ENCODE measurements around the gene ANO2. TPM values are rescaled to one million over a fixed set of nuclear protein-coding genes. Genes with fewer than 3 reads are reported as not detected.
"Not testable (repeated sequence)": the region's sequence is repeated elsewhere in the genome, so short reads cannot be mapped to it uniquely, and the experiment has no call there.

ANO2 gene
- total and polyA plus RNA-seq, 2 experiments from 2014 or later, result 0.21 TPM; not detected in 1

GRCh38 chr12:5898874-5899273 lies 46.2 kb downstream of the ANO2 start:
- Histone ChIP-seq H3K27ac (no peak overlapping the region), H3K9me3 (ENCODE audit: low read depth) (no peaks in the 10 kb centered on the region), H3K27me3 (no peaks in the 10 kb centered on the region), H3K4me3 (no peak overlapping the region), H3K36me3 (no peaks in the 10 kb centered on the region), H3K4me1 (ENCODE audit: low read depth) (no peaks in the 10 kb centered on the region)
- no peak for TF ChIP-seq CTCF (IDR thresholded peaks at IDR 0.05; ENCODE audit: low read depth, low read length)
- DNase-seq (ENCODE audit: low read depth in 1 of 2, low spot score in 1 of 2), result no peak

DNA sequence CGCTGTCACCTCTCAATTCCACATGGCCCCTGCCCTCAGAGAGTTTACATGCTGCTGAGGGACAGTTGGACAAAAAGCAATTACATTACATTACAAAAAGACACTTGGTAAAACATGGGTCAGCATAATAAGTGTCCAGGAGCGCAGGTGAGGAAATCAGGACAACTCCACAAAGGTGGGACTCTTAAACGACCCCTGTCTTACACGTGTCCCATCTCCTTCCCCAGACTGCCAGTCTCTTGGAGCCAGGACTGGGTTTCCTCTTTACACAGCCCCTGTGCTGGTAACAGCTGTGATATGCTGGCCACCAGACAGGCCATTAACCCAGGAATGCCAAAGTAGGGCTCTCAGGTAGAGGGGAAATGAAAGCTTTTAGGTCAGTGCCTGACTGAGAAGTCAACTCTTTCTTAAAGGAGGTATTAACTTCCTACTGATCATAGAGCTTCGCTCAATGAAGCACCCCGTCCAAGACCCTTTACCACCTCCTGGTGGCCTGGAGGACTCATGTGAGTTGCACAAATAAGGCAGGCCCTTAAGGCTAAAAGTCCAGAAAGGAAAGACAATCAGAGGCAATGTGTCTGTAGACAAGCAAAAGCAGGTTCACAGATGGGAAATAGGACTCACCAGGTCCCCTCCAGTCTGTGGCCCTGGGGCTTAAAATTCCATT lies 55.5 kb downstream of the ANO2 start:
- Histone ChIP-seq H3K27ac (no peak overlapping the region), H3K27me3 (no peaks in the 10 kb centered on the region), H3K36me3 (no peaks in the 10 kb centered on the region), H3K4me1 (ENCODE audit: low read depth) (no peaks in the 10 kb centered on the region), H3K4me3 (no peak overlapping the region), H3K9me3 (ENCODE audit: low read depth) (no peaks in the 10 kb centered on the region)
- DNase-seq (ENCODE audit: low read depth in 1 of 2, low spot score in 1 of 2), result no peak
- no peak for TF ChIP-seq CTCF (IDR thresholded peaks at IDR 0.05; ENCODE audit: low read depth, low read length)

- Histone ChIP-seq H3K4me3 (no peak overlapping the region), H3K9me3 (ENCODE audit: low read depth) (no peaks in the 10 kb centered on the region), H3K27me3 (no peaks in the 10 kb centered on the region), H3K27ac (no peak overlapping the region), H3K36me3 (no peaks in the 10 kb centered on the region), H3K4me1 (ENCODE audit: low read depth) (no peaks in the 10 kb centered on the region)
- no peak for DNase-seq (ENCODE audit: low read depth in 1 of 2, low spot score in 1 of 2)
- TF ChIP-seq CTCF (IDR thresholded peaks at IDR 0.05; ENCODE audit: low read depth, low read length), result no peak
Observed at GRCh38 chr12:5888816-5889315, 56.2 kb downstream of the ANO2 start.

- H3K9me3 ChIP-seq (ENCODE audit: low read depth); H3K4me3 ChIP-seq; DNase-seq (ENCODE audit: low read depth in 1 of 2, low spot score in 1 of 2); H3K27ac ChIP-seq; H3K36me3 ChIP-seq; H3K4me1 ChIP-seq (ENCODE audit: low read depth); H3K27me3 ChIP-seq: not testable (repeated sequence)
Observed at GRCh38 chr12:5887819-5888218, 57.2 kb downstream of the ANO2 start.

DNA sequence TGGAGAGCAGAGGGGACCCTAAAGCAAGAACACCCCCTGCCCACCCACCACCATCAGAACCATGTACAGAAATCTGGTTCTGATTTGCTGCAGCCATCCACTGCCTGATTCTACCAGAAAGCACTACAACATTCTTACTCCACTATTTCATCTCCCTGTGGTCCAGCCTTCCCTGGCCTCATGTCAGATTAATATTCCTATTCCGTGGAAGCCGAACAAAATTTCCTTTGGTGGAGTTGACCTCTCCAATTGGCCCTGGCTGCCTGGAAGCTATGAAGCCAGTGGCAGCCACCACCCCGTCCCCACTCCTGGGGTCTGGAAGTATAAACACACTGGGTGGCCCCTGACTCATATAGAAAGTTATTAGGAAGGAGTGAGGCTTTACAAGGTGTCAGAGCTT lies 60.2 kb downstream of the ANO2 start:
- Histone ChIP-seq H3K4me1 (ENCODE audit: low read depth) (no peaks in the 10 kb centered on the region), H3K27me3 (no peaks in the 10 kb centered on the region), H3K27ac (no peak overlapping the region), H3K4me3 (no peak overlapping the region), H3K36me3 (no peaks in the 10 kb centered on the region), H3K9me3 (ENCODE audit: low read depth) (no peaks in the 10 kb centered on the region)
- DNase-seq (ENCODE audit: low read depth in 1 of 2, low spot score in 1 of 2), result no peak
- no peak for TF ChIP-seq CTCF (IDR thresholded peaks at IDR 0.05; ENCODE audit: low read depth, low read length)

- no peak for TF ChIP-seq CTCF (IDR thresholded peaks at IDR 0.05; ENCODE audit: low read depth, low read length)
- H3K27ac ChIP-seq, result no peak overlapping the region
- no peak for DNase-seq (ENCODE audit: low read depth in 1 of 2, low spot score in 1 of 2)
Observed at GRCh38 chr12:5884285-5884684, 60.8 kb downstream of the ANO2 start.

More at GRCh38 chr12:5884285-5884684, 60.8 kb downstream of the ANO2 start:
- Histone ChIP-seq H3K4me1 (ENCODE audit: low read depth) (no peaks in the 10 kb centered on the region), H3K9me3 (ENCODE audit: low read depth) (no peaks in the 10 kb centered on the region), H3K36me3 (no peaks in the 10 kb centered on the region), H3K4me3 (no peak overlapping the region), H3K27me3 (no peaks in the 10 kb centered on the region)

All from cardiac muscle cell (in vitro differentiated cells and primary cell).